ENCODE measurements around the gene APOBEC3A. TPM values are rescaled to one million over a fixed set of nuclear protein-coding genes. Genes with fewer than 3 reads are reported as not detected.

The APOBEC3A gene
- total RNA-seq, result not detected

DNA sequence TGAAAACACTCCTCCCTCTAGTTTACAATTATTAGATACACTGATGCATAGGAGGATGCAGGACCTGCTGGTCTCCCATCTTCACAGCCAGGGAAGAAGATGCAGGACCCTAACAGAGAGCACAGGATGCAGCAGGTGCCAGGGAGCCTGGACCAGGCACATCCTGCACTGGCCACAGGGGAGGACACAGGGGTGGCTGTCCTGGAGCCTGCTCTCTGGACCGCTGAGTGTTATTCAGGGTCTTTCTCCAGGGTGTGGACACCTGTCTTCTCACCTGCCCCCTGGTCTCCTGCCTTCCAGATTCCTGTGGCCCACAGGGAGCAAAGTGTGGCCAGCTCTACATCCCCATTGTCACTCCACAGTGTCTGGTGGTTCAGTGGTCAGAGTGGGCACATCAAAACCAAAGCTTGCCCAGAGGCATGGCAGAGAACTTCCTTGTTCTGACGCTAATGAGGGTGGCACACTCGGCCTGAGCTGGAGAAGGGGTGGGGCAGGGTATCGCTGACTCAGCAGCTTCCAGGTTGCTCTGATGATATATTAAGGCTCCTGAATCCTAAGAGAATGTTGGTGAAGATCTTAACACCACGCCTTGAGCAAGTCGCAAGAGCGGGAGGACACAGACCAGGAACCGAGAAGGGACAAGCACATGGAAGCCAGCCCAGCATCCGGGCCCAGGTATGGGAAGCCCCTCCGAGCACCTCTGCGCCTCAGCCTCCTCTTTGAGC is at the start of gene APOBEC3A:
Gene APOBEC3A, plus strand, starts transcription at position 564 of the 725 bp plus-strand sequence. Its CDS starts 83 bp downstream, at position 647.
- H3K9me3 Mint-ChIP-seq, result no peaks in the 10 kb centered on the region

DNA sequence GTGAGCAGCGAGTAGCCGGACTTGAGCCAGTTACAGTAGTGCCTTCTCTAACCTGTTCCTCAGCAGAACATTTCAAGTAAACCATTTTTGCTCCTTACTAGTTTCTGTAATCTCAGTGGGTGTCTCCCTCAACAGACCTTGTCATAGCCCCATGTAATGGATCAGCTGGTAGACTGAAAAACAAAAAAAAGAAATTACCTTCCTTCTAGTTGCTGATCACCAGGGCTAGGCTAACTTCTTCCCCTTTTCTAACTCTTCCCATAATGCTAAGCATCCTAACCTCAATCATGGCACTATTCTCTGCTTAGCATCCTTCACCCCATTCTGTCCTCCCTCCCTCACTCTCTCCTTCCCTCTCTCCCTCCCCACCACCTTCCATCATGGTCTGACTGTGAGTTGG is 49.6 kb upstream of the APOBEC3A start:
- Mint-ChIP-seq H3K4me1 (no peaks in the 10 kb centered on the region), H3K4me3 (no peak overlapping the region), H3K27me3 (peaks cover 50% of the 10 kb centered on the region), H3K36me3 (no peaks in the 10 kb centered on the region), H3K9me3 (peaks cover 6% of the 10 kb centered on the region), H3K27ac (no peak overlapping the region)
- DNase-seq, result no peak

More for the DNA sequence above, at the start of gene APOBEC3A:
- Mint-ChIP-seq H3K27ac (peak within 1 kb of the TSS; percentile 51), H3K4me1 (peaks cover 24% of the 10 kb centered on the region), H3K36me3 (no peaks in the 10 kb centered on the region), H3K4me3 (peak within 1 kb of the TSS; percentile 6), H3K27me3 (peaks cover 10% of the 10 kb centered on the region)
- DNase-seq, result no peak

DNA sequence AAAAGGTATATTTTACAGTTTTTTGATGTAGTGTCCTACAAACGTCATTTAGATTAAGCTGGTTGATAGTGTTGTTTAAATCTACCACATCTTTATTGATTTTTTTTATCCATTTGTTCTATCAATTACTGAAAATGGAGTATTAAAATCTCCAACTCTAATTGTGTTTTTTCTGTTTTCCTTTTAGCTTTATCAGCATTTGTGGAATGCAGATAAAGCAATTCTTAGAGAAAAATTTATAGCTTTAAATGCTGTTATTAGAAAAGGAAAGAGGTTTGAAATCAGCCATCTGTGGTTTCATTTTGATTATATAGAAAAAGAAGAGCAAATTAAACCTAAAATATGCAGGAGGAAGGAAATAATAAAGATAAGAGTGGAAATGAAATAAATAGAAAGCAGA is 46.0 kb upstream of the APOBEC3A start:
- H3K27ac Mint-ChIP-seq, result no peak overlapping the region
- H3K9me3 Mint-ChIP-seq, result peaks cover 3% of the 10 kb centered on the region
- H3K27me3 Mint-ChIP-seq, result peaks cover 44% of the 10 kb centered on the region
- DNase-seq, result no peak
- no peak overlapping the region for H3K4me3 Mint-ChIP-seq
- no peaks in the 10 kb centered on the region for H3K36me3 Mint-ChIP-seq
- H3K4me1 Mint-ChIP-seq, result no peaks in the 10 kb centered on the region

DNA sequence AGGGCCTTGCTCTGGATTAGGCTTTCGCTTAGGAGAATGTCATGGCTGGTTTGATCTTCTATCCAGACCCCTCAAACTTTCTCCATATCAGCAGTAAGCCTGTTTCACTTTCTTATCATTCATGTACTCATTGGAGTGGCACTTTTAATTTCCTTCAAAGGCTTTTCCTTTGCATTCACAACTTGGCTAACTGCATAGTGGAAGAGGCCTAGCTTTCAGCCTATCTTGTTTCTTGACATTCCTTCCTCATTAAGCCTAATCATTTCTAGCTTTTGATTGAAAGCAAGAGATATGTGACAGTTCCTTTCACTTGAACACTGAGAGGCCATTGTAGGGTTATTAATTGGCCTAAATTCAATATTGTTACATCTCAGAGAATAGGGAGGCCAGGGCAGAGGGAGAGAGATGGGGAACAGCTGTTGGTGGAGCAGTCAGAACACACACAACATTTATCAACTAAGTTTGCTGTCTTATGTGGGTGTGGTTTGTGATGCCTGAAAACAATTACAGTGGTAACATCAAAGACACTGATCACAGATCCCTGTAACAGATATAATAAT is 37.7 kb upstream of the APOBEC3A start:
- Mint-ChIP-seq H3K4me1 (peaks cover 7% of the 10 kb centered on the region), H3K27ac (no peak overlapping the region), H3K27me3 (peaks cover 36% of the 10 kb centered on the region), H3K9me3 (no peaks in the 10 kb centered on the region), H3K4me3 (no peak overlapping the region), H3K36me3 (no peaks in the 10 kb centered on the region)
- DNase-seq, result no peak

DNA sequence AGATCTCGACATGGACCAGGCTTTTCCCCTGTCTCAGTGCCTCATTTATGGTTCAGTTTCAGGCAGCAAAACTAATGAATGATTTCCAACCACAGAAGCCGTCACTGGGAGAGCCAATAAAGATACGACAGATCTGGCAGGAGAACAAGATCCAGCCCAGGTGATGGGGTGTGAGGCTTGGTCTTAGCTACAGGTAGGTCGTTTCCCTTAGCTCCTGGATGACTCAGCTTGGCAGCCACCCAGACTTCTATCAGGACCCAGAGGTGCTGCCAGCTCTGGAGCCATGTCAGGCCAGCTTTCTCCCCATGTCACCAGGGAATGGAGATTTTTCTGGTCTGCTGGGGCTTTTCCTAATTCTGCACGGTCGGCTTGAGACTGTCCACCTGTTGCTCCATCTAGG is 36.3 kb upstream of the APOBEC3A start:
- H3K36me3 Mint-ChIP-seq, result no peaks in the 10 kb centered on the region
- H3K9me3 Mint-ChIP-seq, result no peaks in the 10 kb centered on the region
- DNase-seq, result no peak
- H3K27ac Mint-ChIP-seq, result no peak overlapping the region
- no peak overlapping the region for H3K4me3 Mint-ChIP-seq
- H3K4me1 Mint-ChIP-seq, result peaks cover 7% of the 10 kb centered on the region
- peaks cover 48% of the 10 kb centered on the region for H3K27me3 Mint-ChIP-seq

DNA sequence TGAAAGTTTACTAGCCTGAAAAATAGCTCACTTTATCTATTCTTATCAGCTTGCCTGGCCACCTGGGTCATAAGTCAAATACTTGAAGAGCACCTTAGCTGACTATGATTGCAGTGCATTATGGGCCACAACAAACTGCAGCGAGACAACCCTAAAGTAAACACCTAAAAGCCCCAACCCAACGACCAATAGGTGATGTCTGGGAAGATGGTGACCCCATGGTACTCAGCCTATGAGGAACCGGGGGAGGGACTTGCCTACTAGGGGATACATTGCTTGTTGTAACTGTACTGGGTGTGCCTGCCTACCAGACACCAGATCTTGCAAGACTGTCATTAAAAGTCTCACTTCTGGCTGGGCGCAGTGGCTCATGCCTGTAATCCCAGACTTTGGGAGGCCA is 35.6 kb upstream of the APOBEC3A start:
- peaks cover 47% of the 10 kb centered on the region for H3K27me3 Mint-ChIP-seq
- no peak overlapping the region for H3K4me3 Mint-ChIP-seq
- DNase-seq, result no peak
- no peak overlapping the region for H3K27ac Mint-ChIP-seq
- peaks cover 7% of the 10 kb centered on the region for H3K4me1 Mint-ChIP-seq
- no peaks in the 10 kb centered on the region for H3K9me3 Mint-ChIP-seq
- no peaks in the 10 kb centered on the region for H3K36me3 Mint-ChIP-seq

DNA sequence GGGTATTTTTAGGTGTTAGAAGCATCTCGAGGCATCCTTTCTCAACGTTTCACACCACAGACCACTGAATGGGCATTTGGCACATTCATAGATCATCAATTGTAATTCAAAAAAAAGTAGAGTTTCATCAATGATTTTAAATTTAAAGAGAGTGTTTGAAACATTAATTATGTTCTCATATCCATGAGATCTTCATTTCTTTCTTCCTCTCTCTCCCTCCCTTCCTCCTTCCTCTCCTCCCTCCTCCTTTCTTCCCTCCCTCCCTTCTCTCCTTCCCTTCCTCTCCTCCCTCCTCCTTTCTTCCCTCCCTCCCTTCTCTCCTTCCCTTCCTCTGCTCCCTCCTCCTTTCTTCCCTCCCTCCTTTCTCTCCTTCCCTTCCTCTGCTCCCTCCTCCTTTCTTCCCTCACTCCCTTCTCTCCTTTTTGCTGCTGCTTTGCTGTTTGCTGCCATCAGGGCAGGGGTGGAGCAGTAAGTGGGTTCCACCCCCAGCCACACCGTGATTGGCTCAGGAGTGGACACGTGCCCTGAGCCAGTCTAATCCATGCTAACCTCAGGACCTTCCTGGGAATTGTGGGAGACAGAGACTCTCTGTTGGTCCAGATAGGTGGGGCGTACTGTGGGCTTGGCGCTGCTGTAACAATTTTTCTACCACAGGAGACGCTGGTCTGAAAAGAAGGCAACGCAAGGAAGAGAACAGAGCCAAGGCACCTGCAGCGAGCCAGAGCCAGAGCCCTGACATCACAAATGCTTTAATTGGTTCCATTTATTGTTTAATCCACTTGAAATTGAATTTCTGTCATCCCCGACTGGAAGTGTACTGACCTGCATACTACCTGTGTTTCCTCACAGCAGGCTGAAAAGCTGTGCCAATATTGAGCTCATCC is 33.7 kb upstream of the APOBEC3A start:
- no peak for DNase-seq
- Mint-ChIP-seq H3K27ac (no peak overlapping the region), H3K27me3 (peaks cover 59% of the 10 kb centered on the region), H3K4me1 (peaks cover 10% of the 10 kb centered on the region), H3K9me3 (no peaks in the 10 kb centered on the region), H3K4me3 (no peak overlapping the region), H3K36me3 (no peaks in the 10 kb centered on the region)

DNA sequence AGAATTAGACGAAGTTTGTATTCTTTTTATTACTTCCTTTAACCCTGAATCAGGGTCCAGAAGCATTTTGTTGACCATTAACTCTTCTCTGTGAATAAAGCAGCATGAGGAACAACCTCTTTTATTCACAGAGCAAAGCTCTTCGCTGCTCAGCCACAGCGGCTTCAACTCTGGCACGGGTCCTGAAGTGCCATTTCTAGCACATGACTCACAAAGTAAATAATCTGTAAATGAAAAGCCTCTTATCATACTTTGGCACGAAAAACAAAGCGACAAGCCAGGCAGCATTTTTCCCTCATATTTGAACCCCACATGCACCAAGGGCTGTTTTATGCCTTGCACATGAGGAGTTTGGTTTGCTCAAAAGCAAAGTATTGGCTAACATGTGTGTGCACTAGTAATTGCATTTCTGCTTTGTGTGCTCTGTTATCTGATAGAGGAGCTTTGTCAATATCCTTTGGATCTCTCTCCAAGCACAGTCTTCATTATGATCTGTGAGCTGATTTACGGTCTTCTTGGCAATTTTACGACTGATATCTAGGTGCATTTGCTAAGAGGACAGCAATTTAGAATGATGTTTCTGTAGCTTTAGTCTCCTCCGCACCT is 33.0 kb upstream of the APOBEC3A start:
- no peaks in the 10 kb centered on the region for H3K36me3 Mint-ChIP-seq
- DNase-seq, result no peak
- peaks cover 63% of the 10 kb centered on the region for H3K27me3 Mint-ChIP-seq
- no peaks in the 10 kb centered on the region for H3K9me3 Mint-ChIP-seq
- H3K4me3 Mint-ChIP-seq, result no peak overlapping the region
- H3K27ac Mint-ChIP-seq, result no peak overlapping the region
- peaks cover 10% of the 10 kb centered on the region for H3K4me1 Mint-ChIP-seq

DNA sequence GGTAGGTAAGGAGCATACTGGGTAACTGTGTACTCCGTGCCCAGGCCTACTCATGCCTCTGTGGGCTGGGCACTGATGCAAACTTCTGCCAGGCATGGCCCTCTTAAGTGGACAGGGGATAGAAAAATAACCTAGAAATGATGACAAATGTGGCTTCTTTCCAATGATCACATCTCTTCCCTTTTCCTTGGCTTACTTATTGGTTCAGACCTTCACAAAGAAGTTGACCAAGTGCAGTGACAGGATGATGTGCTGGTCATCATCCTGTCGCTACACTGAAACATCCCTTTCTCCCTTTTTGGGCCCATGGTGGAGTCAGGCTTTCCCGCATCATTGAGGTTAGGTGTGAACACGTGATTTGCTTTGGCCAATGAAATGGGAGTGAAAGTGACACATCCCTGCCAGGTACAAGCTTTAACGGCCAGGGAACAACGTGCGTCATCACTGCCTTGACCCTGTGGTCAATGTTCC is 31.8 kb upstream of the APOBEC3A start:
- H3K4me1 Mint-ChIP-seq, result peaks cover 8% of the 10 kb centered on the region
- peaks cover 71% of the 10 kb centered on the region for H3K27me3 Mint-ChIP-seq
- H3K4me3 Mint-ChIP-seq, result no peak overlapping the region
- no peak for DNase-seq
- H3K27ac Mint-ChIP-seq, result no peak overlapping the region
- no peaks in the 10 kb centered on the region for H3K9me3 Mint-ChIP-seq
- no peaks in the 10 kb centered on the region for H3K36me3 Mint-ChIP-seq

DNA sequence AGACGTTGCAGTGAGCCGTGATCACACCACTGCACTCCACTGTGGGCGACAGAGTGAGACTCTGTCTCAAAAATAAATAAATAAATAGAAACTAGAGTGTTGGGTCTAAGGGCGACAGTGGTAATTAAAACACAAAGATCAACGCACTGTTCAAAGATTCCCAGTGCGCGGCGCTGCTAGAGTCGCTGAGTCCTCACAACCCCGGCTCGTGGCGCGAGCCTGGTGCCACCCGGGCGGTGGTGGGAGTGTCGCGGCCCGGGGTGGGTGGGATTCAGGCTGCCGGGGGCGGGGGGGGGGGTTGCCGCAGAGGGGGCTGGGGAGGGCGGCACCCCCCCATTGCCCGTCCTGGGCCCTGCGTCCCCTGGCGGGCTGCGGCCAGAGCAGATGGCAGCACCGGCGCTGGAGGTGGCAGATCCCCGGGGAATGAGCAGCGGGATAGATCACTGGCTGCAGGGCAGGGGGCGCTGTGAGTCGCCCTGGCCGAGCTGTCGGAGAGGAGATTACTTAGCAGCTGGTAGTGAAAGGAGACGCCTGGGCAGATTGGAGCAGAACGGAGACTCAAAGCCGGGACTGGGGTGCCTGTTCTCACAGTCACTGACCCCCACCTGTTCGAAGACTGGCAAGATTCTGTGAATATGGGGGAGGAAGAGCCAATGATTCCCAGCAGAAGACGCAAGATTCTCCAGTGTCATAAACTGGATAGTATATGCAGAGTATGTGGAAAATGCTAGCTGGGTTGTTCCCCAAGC is 30.2 kb upstream of the APOBEC3A start:
- Mint-ChIP-seq H3K4me3 (peak overlapping the region; percentile 40), H3K9me3 (no peaks in the 10 kb centered on the region), H3K27me3 (peaks cover 70% of the 10 kb centered on the region), H3K27ac (no peak overlapping the region), H3K36me3 (no peaks in the 10 kb centered on the region), H3K4me1 (peaks cover 8% of the 10 kb centered on the region)
- DNase-seq, result peak; percentile 56

DNA sequence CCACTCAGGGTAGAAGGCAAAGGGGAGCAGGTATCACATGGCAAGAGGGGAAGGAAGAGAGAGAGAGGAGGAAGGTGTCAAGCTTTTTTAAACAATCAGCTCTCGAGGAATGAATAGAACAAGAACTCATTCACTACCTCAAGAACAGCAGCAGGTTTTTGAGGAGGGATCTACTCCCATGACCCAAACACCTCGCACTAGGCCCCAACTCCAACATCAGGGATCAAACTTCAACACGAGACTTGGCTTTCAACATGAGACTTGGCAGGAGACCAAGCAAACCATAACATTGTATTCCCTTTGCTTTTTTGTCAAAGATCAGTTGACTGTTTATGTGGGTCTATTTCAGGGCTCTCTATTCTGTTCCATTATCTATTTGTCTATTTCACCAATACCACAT is 26.9 kb upstream of the APOBEC3A start:
- H3K4me1 Mint-ChIP-seq, result peaks cover 3% of the 10 kb centered on the region
- H3K36me3 Mint-ChIP-seq, result no peaks in the 10 kb centered on the region
- H3K27ac Mint-ChIP-seq, result no peak overlapping the region
- H3K27me3 Mint-ChIP-seq, result peaks cover 55% of the 10 kb centered on the region
- H3K9me3 Mint-ChIP-seq, result peaks cover 2% of the 10 kb centered on the region
- no peak for DNase-seq
- no peak overlapping the region for H3K4me3 Mint-ChIP-seq

DNA sequence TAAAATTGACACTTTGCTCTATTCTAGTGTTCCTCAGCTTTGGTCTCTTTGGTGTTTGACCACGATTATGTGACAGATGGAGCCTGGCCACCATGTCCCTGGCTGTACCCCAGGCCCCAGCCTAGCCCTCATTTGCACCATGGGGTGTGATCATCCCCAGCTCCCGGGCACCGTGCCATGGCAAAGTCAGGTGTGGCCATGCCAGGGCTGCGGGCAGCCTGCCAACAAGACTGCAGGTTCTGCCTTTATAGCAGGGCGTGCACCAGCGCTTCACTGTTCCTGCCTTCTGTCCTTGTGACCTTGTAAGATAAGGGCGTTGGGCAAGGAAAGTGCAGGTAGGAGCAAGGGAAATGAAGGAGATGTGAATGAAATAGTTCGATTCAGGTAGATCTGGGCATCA is 22.4 kb upstream of the APOBEC3A start:
- Mint-ChIP-seq H3K27me3 (peaks cover 50% of the 10 kb centered on the region), H3K27ac (no peak overlapping the region)
- no peak for DNase-seq

DNA sequence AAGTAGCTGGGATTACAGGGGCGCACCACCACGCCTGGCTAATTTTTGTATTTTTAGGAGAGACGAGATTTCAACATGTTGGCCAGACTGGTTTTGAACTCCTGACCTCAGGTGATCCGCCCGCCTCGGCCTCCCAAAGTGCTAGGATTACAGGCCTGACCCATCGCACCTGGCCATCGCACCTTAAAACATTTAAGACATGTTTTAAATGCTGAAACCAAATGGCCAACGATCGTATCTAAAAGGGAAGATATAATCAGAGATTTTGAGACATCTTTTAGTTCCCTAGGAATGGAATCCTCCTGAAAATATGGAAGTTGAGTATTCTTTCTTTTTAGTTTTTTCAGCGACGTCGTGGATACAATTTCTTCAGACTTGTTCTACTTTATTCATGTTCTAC is 21.8 kb upstream of the APOBEC3A start:
- Mint-ChIP-seq H3K27me3 (peaks cover 45% of the 10 kb centered on the region), H3K27ac (no peak overlapping the region), H3K9me3 (peaks cover 2% of the 10 kb centered on the region), H3K4me3 (no peak overlapping the region), H3K4me1 (peaks cover 2% of the 10 kb centered on the region), H3K36me3 (no peaks in the 10 kb centered on the region)
- no peak for DNase-seq

More for the DNA sequence above, 22.4 kb upstream of the APOBEC3A start:
- Mint-ChIP-seq H3K4me3 (no peak overlapping the region), H3K4me1 (no peaks in the 10 kb centered on the region), H3K36me3 (no peaks in the 10 kb centered on the region), H3K9me3 (peaks cover 2% of the 10 kb centered on the region)

DNA sequence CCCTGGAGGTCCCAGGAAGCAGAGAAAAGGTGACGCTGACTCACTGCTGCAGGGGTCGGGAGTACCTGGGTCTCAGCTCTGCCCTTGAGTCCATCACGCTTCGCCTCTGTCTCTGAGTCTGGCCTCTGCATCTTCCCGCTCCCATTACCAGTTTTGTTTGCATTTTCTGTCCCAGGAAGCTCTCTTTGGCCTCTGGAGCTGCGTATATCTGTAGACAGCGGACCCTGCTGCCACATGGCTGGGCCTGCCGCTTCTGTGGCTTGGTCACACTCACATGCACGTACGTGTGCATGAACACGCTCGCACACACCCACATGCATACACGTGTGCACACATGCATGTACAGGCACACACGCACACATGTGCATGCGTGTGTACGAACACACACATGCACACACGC is 20.8 kb upstream of the APOBEC3A start:
- H3K27ac Mint-ChIP-seq, result no peak overlapping the region
- H3K27me3 Mint-ChIP-seq, result peaks cover 47% of the 10 kb centered on the region
- H3K4me1 Mint-ChIP-seq, result peaks cover 12% of the 10 kb centered on the region
- peaks cover 2% of the 10 kb centered on the region for H3K9me3 Mint-ChIP-seq
- H3K4me3 Mint-ChIP-seq, result no peak overlapping the region
- DNase-seq, result no peak
- H3K36me3 Mint-ChIP-seq, result no peaks in the 10 kb centered on the region
